Measurements from ENCODE around the gene DHX57. TPM values are rescaled to one million over a fixed set of nuclear protein-coding genes. Genes with fewer than 3 reads are reported as not detected.

The DHX57 gene
- 18.5 to 25.5 TPM (median 20.4 TPM) in 5 replicates for total RNA-seq (2022; extraction: Qiagen RNA extraction)

GRCh38 chr2:38875576-38876367 is at the start of gene DHX57, which contains the start of gene MORN2:
Gene DHX57 (minus strand): TSS chr2:38875934. CDS start chr2:38868405, 7,529 bp downstream.
Gene MORN2 (plus strand): TSS chr2:38875976.

DNA sequence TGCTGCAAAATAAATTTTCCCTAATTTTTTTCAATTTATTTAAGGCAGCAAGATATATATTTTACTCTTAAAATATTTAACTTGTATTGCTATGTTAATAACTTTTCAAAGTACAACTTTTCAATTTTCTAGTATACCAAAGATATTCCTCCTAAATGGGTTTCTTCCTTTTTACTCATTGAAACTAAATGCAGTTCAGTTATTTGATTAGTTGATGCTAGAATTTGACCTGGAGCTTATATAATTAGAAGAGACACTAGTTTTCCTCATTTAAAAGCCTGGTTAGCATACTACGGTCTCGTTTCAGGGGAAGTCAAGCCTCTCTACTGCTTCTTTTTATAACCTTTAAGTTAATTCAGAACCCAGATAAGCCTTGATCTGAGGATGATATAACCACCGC is 13.8 kb upstream of the DHX57 start, which contains the start of gene ARHGEF33:
Gene ARHGEF33 (plus strand): TSS at position 301 of the 400 bp plus-strand sequence. CDS start 29,573 bp downstream, outside the sequence.

GRCh38 chr2:38750891-38751595 is 124.7 kb downstream of the DHX57 start, which contains the start of gene SRSF7:
Gene SRSF7 (minus strand): TSS chr2:38751361. CDS start chr2:38751256, 105 bp downstream.

Other genes starting within 250 kb of the DHX57 start
- 15.6 to 18.5 TPM (median 16.1 TPM) in 5 replicates for gene GALM, start 209.8 kb downstream of the DHX57 start, total RNA-seq (2022; extraction: Qiagen RNA extraction)
- gene SRSF7, start 124.6 kb downstream of the DHX57 start, total RNA-seq (2022; extraction: Qiagen RNA extraction) = 294 to 422 TPM (median 345 TPM) in 5 replicates
- 36.4 to 41.0 TPM (median 38.7 TPM) in 5 replicates for gene GEMIN6, start 97.7 kb downstream of the DHX57 start, total RNA-seq (2022; extraction: Qiagen RNA extraction)
- gene MORN2, start within 50 bp of the DHX57 start, total RNA-seq (2022; extraction: Qiagen RNA extraction) = 37.6 to 44.6 TPM (median 42.1 TPM) in 5 replicates
- gene ARHGEF33, start 13.9 kb upstream of the DHX57 start, total RNA-seq (2022; extraction: Qiagen RNA extraction) = 0.02 to 0.03 TPM in 2 of 5 replicates, not detected in the others
- gene SOS1, start 245.1 kb upstream of the DHX57 start, total RNA-seq (2022; extraction: Qiagen RNA extraction) = 11.3 to 16.2 TPM (median 14.6 TPM) in 5 replicates